Measurements from ENCODE around the gene GTF2H3.
"Not testable (repeated sequence)": the region's sequence is repeated elsewhere in the genome, so short reads cannot be mapped to it uniquely, and the experiment has no call there.

The GTF2H3 gene

GRCh38 chr12:123599310-123599709 is 34.3 kb upstream of the GTF2H3 start:
- in situ Hi-C loops (cut with HindIII; ENCODE audit: low pct_ligation_motif_present, low sequenced_read_pairs): no loop called here
- no peak for TF ChIP-seq CTCF (IDR thresholded peaks at IDR 0.05; ENCODE audit: low read depth, low read length, missing control alignments)
- Histone ChIP-seq H3K27me3 (replicated peaks) (no peaks in the 10 kb centered on the region), H3K27ac (no peak overlapping the region), H3K4me3 (ENCODE audit: low read depth, low read length) (no peak overlapping the region), H3K36me3 (replicated peaks) (peaks cover 47% of the 10 kb centered on the region)
- no peak for DNase-seq

GRCh38 chr12:123599721-123600120 is 33.9 kb upstream of the GTF2H3 start:
- H3K27me3 ChIP-seq (replicated peaks): no peaks in the 10 kb centered on the region
- in situ Hi-C loops (cut with HindIII; ENCODE audit: low pct_ligation_motif_present, low sequenced_read_pairs): no loop called here

GRCh38 chr12:123601602-123602489 is 31.8 kb upstream of the GTF2H3 start, which contains the start of gene DDX55:
TSS of gene DDX55 (plus strand) at chr12:123602099. CDS start at chr12:123602149, 50 bp downstream.
- peak within 1 kb of the TSS; percentile 100 for H3K4me3 ChIP-seq (ENCODE audit: low read depth, low read length)
- peak within 1 kb of the TSS; percentile 75 for H3K27ac ChIP-seq
- H3K36me3 ChIP-seq (replicated peaks): peaks cover 35% of the 10 kb centered on the region
- in situ Hi-C loops (cut with HindIII; ENCODE audit: low pct_ligation_motif_present, low sequenced_read_pairs): no loop called here
- TF ChIP-seq CTCF (IDR thresholded peaks at IDR 0.05; ENCODE audit: low read depth, low read length, missing control alignments): peak; percentile 59
- H3K27me3 ChIP-seq (replicated peaks): no peaks in the 10 kb centered on the region
- DNase-seq: peak; percentile 59

More at GRCh38 chr12:123599721-123600120, 33.9 kb upstream of the GTF2H3 start:
- peaks cover 44% of the 10 kb centered on the region for H3K36me3 ChIP-seq (replicated peaks)
- no peak for TF ChIP-seq CTCF (IDR thresholded peaks at IDR 0.05; ENCODE audit: low read depth, low read length, missing control alignments)
- no peak for DNase-seq
- H3K4me3 ChIP-seq (ENCODE audit: low read depth, low read length): no peak overlapping the region
- H3K27ac ChIP-seq: no peak overlapping the region

- no peaks in the 10 kb centered on the region for H3K27me3 ChIP-seq (replicated peaks)
- in situ Hi-C loops (cut with HindIII; ENCODE audit: low pct_ligation_motif_present, low sequenced_read_pairs): no loop called here
- no peak overlapping the region for H3K27ac ChIP-seq
- no peak for DNase-seq
- H3K36me3 ChIP-seq (replicated peaks): peaks cover 36% of the 10 kb centered on the region
- H3K4me3 ChIP-seq (ENCODE audit: low read depth, low read length): peak overlapping the region; percentile 100
- TF ChIP-seq CTCF (IDR thresholded peaks at IDR 0.05; ENCODE audit: low read depth, low read length, missing control alignments): no peak
Observed at GRCh38 chr12:123602651-123603195, 30.9 kb upstream of the GTF2H3 start.

- H3K27ac ChIP-seq; H3K27me3 ChIP-seq (replicated peaks); H3K4me3 ChIP-seq (ENCODE audit: low read depth, low read length); in situ Hi-C loops (cut with HindIII; ENCODE audit: low pct_ligation_motif_present, low sequenced_read_pairs); DNase-seq: not testable (repeated sequence)
- peaks cover 37% of the 10 kb centered on the region for H3K36me3 ChIP-seq (replicated peaks)
Observed at GRCh38 chr12:123603495-123603894, 30.1 kb upstream of the GTF2H3 start.

GRCh38 chr12:123607756-123608155 is 25.9 kb upstream of the GTF2H3 start:
- peaks cover 61% of the 10 kb centered on the region for H3K36me3 ChIP-seq (replicated peaks)
- H3K27ac ChIP-seq: no peak overlapping the region
- DNase-seq: no peak
- no peak for TF ChIP-seq CTCF (IDR thresholded peaks at IDR 0.05; ENCODE audit: low read depth, low read length, missing control alignments)
- H3K27me3 ChIP-seq (replicated peaks): no peaks in the 10 kb centered on the region
- H3K4me3 ChIP-seq (ENCODE audit: low read depth, low read length): no peak overlapping the region
- in situ Hi-C loops (cut with HindIII; ENCODE audit: low pct_ligation_motif_present, low sequenced_read_pairs): no loop called here
